Measurements from ENCODE around the gene SLC12A8. TPM values are rescaled to one million over a fixed set of nuclear protein-coding genes. Genes with fewer than 3 reads are reported as not detected.

SLC12A8 gene
- total RNA-seq, 1 donor from 2014 or later, result 9.1 TPM

DNA sequence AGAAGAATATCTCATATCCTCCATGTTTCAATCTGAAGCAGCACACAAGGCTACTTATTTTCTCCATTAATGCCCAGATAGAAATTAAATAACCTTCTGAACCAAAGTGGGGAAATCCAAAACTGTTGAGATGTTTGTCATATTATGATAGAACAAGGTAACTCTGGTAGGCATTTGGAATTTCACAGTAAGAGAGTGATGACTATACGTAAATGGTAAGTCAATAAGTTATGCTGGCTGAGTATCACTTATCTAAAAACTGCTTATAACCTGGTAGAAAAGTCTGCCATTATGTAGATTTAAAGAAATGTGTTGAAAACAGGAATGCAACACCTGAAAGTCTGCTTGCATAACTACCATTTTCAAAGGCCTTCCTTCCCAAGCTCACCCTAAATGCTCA is 17.2 kb upstream of the SLC12A8 start:
- no peak overlapping the region for H3K4me3 ChIP-seq
- intact Hi-C loops (cut with DNase I), result no loop called here
- H3K4me1 ChIP-seq, result no peaks in the 10 kb centered on the region
- TF ChIP-seq, protein P1, sequence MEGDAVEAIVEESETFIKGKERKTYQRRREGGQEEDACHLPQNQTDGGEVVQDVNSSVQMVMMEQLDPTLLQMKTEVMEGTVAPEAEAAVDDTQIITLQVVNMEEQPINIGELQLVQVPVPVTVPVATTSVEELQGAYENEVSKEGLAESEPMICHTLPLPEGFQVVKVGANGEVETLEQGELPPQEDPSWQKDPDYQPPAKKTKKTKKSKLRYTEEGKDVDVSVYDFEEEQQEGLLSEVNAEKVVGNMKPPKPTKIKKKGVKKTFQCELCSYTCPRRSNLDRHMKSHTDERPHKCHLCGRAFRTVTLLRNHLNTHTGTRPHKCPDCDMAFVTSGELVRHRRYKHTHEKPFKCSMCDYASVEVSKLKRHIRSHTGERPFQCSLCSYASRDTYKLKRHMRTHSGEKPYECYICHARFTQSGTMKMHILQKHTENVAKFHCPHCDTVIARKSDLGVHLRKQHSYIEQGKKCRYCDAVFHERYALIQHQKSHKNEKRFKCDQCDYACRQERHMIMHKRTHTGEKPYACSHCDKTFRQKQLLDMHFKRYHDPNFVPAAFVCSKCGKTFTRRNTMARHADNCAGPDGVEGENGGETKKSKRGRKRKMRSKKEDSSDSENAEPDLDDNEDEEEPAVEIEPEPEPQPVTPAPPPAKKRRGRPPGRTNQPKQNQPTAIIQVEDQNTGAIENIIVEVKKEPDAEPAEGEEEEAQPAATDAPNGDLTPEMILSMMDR (IDR thresholded peaks at IDR 0.05), result no peak
- peaks cover 22% of the 10 kb centered on the region for H3K36me3 ChIP-seq
- H3K27me3 ChIP-seq (ENCODE audit: low read depth), result no peaks in the 10 kb centered on the region
- DNase-seq, result no peak
- no peak overlapping the region for H3K27ac ChIP-seq
- ATAC-seq, result peak in 1 of 2 donors; percentile 60
- H3K9me3 ChIP-seq, result no peaks in the 10 kb centered on the region

GRCh38 chr3:125229168-125229567 is 16.6 kb upstream of the SLC12A8 start:
- intact Hi-C loops (cut with DNase I), result no loop called here
- no peak for DNase-seq
- peak; percentile 41 to 85 for ATAC-seq
- Histone ChIP-seq H3K4me3 (no peak overlapping the region), H3K4me1 (no peaks in the 10 kb centered on the region), H3K27ac (no peak overlapping the region), H3K36me3 (peaks cover 22% of the 10 kb centered on the region), H3K27me3 (ENCODE audit: low read depth) (no peaks in the 10 kb centered on the region), H3K9me3 (no peaks in the 10 kb centered on the region)
- TF ChIP-seq, protein P1 (IDR thresholded peaks at IDR 0.05), result no peak

GRCh38 chr3:125221831-125222230 is 9.3 kb upstream of the SLC12A8 start:
- TF ChIP-seq, protein P1 (IDR thresholded peaks at IDR 0.05), result no peak
- H3K27me3 ChIP-seq (ENCODE audit: low read depth), result no peaks in the 10 kb centered on the region
- H3K4me3 ChIP-seq, result no peak overlapping the region
- intact Hi-C loops (cut with DNase I), result no loop called here
- no peak overlapping the region for H3K27ac ChIP-seq
- no peak for ATAC-seq
- no peak for DNase-seq
- no peaks in the 10 kb centered on the region for H3K9me3 ChIP-seq
- no peaks in the 10 kb centered on the region for H3K36me3 ChIP-seq
- peaks cover 9% of the 10 kb centered on the region for H3K4me1 ChIP-seq

GRCh38 chr3:125220727-125221429 is 8.3 kb upstream of the SLC12A8 start:
- no peaks in the 10 kb centered on the region for H3K36me3 ChIP-seq
- ATAC-seq, result peak in 1 of 2 donors; percentile 30
- no peak for DNase-seq
- H3K4me3 ChIP-seq, result no peak overlapping the region
- intact Hi-C loops (cut with DNase I), result no loop called here
- H3K4me1 ChIP-seq, result peaks cover 9% of the 10 kb centered on the region
- H3K9me3 ChIP-seq, result no peaks in the 10 kb centered on the region
- TF ChIP-seq, protein P1 (IDR thresholded peaks at IDR 0.05), result no peak
- no peak overlapping the region for H3K27ac ChIP-seq
- H3K27me3 ChIP-seq (ENCODE audit: low read depth), result no peaks in the 10 kb centered on the region

DNA sequence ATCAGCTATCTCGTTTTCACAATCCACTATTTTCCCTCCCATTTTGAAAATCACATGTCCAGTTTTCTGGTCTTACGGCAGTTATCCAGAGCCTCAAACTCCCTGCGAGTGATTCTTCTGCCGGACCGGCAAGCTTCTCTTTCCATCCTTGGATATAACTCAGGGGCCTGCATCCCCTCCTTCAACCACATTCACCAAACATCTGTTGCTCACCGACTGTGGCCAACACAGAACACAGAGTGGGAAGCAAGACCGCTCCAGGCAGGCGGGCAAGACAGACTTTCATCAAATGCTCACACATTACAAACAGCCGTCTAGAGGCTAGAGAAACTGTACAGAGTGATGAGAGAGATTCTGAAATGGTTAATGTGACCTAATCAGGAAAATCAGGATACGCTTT is 7.6 kb upstream of the SLC12A8 start:
- H3K27ac ChIP-seq, result no peak overlapping the region
- TF ChIP-seq, protein P1 (IDR thresholded peaks at IDR 0.05), result no peak
- no peaks in the 10 kb centered on the region for H3K27me3 ChIP-seq (ENCODE audit: low read depth)
- peaks cover 9% of the 10 kb centered on the region for H3K4me1 ChIP-seq
- intact Hi-C loops (cut with DNase I), result no loop called here
- H3K9me3 ChIP-seq, result no peaks in the 10 kb centered on the region
- DNase-seq (no peak), ATAC-seq (no peak)
- H3K36me3 ChIP-seq, result no peaks in the 10 kb centered on the region
- no peak overlapping the region for H3K4me3 ChIP-seq
